ENCODE measurements around the gene GARS1.

The GARS1 gene

DNA sequence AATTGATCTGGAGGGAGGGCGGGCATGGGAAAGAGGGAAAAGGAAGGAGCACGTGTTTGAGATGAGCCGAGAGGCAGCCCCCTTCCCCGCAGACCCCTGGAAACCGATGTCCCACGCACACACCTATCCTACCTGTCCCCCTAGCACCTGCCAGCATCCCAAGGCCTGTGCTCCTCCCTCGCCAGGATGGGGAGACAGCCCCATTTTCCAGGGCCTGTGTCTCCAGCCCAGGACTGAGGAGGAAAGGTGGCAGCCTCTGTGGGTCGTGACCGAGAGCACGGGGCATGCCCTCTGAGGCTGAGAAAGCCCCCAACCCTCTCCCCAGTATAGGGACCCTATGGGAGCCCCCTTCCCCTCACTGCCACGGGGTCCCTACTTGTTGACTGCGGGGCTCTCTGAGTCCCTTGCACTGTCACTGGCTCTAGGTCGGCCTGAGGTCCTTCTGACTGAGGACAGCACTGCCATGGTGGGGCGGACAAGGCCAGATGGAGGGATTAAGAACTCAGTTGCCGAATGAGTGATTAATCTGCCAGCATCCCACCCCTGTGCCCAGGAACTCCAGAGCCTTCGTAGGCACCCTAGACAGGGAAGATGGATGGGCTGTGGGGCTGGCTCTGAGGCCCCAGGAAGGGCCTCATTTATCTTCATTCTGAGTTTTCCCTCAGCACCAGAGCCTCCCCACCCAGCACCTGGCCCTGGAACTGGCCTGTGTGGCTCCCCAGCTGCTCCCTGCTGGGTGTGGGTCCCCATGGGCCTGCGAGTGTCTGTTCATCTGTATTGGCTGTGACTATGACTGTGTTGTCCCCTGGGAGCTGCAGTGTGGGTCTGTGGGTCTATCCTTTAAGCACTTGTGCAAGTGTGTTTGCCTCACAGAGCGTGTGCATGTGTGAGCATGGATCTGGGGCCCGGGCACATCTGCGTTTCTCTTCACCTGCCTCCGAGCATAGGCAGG, 61.6 kb downstream of the GARS1 start:
- DNase-seq (ENCODE audit: low spot score): no peak

- DNase-seq (ENCODE audit: low spot score): no peak
Measured at GRCh38 chr7:30657131-30657530, 62.5 kb downstream of the GARS1 start.

DNA sequence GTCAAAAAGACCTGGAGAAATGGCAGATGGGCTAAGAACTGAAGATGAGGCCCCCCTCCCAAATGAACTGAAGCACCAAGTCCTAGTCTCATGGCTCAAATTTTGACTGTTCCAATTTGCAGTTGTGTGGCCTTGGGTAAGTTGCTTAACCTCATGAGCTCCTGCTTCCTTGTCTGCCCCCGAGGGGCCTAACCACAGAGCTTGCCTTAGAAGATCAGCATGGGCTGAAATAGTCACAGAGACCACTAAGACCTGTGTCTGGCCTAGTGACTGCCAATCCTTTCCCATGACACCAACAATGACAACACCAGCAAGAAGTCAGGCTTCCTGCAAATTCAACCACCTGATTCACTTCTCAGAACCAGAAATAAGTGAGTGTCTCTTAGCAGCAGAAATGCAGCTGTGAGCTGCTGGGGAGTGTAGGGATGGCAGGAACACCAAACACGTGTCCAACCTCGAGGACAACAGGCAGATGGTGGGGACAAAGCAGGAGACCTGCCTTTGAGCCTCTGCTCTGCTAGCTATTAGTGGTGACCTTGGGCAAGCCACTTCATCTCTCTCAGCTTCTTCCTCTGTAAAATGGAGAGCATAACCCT, 63.9 kb downstream of the GARS1 start:
- DNase-seq (ENCODE audit: low spot score): no peak

DNA sequence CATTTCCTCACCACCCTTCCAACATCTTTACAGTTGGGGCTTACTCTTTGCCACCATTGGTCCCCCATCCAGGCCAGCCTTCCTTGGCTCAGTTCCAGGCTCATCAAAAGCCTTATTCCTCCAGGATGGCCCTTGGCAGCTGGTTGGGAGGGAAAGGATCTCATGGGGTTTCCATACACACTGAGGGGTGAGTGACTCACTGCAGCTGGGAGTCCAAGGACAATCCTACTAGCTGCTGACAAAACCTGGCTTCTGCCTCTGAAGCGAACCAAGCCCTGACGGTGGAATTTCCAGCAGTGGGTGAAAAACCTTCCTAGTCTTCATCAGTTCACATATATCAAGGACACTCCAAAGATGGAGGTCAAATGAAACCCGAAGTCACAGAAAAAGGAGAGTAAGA, 64.6 kb downstream of the GARS1 start:
- no peak for DNase-seq (ENCODE audit: low spot score)

- DNase-seq (ENCODE audit: low spot score): no peak
Measured at GRCh38 chr7:30660331-30661255, 65.9 kb downstream of the GARS1 start.

- DNase-seq (ENCODE audit: low spot score): no peak
Measured at GRCh38 chr7:30661926-30662325, 67.2 kb downstream of the GARS1 start.

DNA sequence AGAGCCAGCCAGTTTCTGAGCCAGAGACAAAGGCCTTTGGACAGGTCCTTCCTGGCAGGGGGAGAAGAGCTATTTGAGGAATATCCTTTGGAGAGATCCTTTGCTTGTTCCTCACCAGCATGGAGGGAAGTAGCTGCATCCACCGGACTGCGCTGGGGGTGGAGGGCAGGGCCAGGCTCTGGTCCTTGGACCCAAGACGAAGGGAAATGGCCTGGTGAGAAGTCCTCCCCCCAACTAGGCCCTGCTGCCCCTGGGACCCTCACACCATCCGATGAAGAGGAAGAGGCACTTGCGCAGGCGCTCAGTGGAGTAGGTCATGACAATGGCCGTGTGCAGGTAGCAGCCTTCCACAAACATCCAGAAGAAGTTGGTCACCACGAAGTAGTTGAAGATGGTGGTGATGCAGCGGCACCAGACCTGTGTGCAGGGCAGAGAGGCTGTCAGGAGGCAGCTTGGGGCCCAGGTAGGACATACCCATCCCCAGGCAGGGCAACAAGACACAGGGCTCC, 67.8 kb downstream of the GARS1 start:
- no peak for DNase-seq (ENCODE audit: low spot score)

DNA sequence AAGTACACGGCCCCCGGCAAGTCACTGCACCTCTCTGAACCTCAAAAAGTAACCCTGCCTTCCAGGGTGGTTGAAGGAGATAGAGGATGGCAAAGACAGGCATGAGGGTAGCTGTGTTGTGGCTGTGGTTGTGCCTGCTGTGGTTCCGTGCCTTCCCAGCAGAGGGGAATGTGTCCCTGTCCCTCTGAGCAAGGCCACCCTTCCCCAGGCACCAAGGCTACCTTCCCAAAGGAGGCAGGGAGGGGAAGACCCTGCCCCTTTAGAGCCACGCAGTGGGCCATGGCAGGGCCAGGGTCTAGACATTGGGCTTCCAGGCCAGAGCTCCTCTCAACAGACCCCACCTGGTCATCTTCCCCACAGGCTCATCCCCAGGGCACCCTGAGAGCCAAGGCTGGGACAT, 68.7 kb downstream of the GARS1 start:
- no peak for DNase-seq (ENCODE audit: low spot score)

DNA sequence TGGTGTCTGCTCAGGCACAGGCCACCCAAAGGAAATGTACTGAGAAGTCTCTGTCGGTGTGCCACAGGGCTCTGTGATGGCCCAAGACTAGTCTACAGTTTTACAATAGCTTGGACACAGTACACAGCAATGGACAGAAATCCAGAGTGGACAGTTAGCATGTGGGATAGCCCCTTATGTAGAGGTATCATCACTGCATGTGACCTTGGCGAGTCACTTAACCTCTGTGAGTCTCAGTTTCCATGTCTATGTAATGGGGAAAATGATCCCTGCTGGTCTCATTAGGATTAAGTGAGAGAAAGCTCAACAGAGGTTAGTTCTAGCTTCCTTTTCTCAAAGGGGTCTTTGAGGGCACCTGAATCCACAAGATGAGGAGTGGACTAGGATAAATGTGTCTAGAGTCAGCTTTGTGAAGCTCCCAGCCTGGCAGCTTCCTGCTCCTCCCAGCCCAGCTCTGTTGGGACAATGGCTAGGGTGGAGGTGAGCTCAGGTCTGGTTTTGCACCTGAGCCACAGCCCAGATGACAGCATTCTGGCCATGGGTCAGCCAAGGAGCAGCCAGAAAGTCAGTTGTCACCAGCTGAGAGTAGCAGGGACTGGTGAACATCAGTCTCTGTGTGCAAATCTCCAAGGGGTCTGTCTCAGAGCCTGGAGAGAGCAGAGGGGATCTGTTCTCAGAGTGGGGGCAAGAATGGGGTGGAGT, 69.7 kb downstream of the GARS1 start:
- no peak for DNase-seq (ENCODE audit: low spot score)

DNA sequence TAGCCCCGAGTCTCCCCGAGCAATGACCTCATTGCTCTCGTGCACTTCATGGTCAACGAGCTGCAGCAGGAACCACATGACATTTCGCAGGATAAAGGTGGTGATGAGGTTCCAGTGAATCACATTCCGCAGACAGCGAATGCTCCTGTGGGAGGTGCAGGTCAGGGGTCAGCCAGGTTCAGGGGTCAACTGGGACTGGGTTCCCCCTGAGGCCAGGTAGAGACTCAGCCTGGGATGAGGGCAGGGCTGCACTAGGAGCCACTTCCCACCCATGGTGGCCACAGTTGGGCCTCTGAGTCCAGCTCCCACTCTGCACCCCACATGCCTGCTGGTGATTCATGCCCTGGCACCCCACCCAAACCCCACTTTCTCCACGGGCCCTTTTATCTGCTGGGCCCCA, 70.4 kb downstream of the GARS1 start:
- DNase-seq (ENCODE audit: low spot score): no peak

DNA sequence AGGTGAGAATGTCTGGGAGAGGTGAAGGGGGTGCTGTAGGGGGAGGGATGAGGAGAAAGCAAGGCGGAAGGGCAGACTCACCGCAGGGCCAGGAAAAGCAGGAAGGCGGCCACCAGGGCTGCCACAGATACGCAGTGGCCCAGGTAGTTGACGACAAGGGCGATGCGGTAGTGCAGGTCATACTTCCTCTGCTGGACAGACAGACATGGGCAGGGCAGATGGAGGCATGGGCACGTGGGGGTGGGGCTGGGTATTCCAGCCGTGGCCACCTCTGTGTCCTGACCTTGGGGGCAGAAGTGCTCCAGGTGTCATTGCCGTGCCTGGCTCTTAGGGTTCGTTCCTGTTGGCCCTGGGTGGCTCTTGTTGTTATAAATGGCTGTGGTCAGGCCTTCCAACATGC, 70.8 kb downstream of the GARS1 start:
- DNase-seq (ENCODE audit: low spot score): no peak

GRCh38 chr7:30667172-30667571, 72.5 kb downstream of the GARS1 start:
- no peak for DNase-seq (ENCODE audit: low spot score)

GRCh38 chr7:30668102-30668501, 73.4 kb downstream of the GARS1 start:
- no peak for DNase-seq (ENCODE audit: low spot score)

DNA sequence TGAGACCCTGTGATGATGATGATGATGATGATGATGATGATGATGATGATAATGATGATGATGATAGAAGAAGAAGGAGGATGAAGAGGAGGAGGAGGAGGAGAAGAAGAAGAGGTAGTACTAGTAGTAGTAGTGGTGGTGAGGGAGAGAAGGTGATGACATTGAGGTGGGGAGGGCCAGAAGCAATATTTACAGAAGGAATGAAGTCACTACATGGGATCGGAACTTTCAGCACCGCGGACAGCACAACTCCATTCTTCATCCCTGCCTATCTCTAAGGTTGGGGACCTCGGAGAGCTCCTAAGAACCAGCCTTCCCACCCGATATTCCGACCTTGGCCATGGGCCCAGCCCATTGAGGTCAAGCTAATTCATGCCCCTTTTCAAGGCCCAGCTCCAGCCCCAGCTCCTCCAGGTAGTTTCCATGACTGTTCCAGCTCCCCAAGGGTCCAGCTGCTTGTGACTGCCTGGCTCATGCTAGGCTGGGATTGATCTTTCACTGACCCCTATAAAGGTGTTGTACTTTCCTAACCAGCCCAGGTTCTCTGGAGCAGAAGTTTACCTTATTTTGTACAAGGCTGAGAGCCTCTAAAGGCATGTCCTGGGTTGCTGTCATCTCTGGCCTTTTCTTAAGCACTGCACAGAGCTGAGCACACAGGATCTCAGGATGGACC, 77.3 kb downstream of the GARS1 start:
- DNase-seq (ENCODE audit: low spot score): no peak

DNA sequence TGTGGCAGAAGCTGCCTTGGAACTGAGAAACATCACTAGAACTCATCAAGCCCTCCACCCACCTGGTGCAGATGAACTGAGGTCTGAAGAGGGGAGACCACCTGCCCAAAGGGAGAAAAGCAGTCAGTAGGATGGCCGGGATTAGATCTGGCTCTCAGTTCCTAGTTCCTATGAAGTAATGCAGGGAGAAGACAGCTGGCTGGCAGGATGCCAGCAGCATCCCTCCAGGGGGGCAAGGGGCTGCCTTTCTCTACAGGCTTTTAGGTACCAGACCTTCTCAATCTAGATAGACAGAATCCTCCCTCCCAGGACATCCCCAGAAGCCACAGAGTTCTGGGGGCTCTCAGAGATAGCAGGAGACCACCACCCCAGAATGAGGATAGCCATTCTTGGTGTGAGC, 79.7 kb downstream of the GARS1 start:
- no peak for DNase-seq (ENCODE audit: low spot score)

- DNase-seq (ENCODE audit: low spot score): no peak
Measured at GRCh38 chr7:30674876-30675275, 80.2 kb downstream of the GARS1 start.

DNA sequence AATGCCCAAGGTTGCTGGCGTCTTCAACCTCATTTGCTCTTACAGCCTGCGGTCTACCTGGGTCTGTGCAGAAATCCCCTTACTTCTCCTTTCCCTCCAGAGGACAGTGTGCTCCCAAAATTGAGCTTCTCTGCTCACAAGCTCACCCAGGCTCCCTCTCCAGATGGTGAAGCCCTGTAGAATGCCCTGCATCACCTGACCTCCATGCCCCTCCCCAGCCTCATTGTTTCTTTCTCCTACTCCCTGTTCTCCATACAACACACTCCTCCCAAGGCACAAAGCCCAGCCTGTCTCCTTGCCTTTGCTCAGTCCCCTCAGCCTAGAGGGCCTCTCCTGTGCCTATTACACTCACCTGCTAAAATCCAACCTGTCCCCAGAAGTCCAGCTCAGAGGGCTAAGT, 84.1 kb downstream of the GARS1 start:
- no peak for DNase-seq (ENCODE audit: low spot score)

- DNase-seq (ENCODE audit: low spot score): no peak
Measured at GRCh38 chr7:30679664-30680063, 85.0 kb downstream of the GARS1 start.

- DNase-seq (ENCODE audit: low spot score): no peak
Measured at GRCh38 chr7:30681331-30681797, 86.7 kb downstream of the GARS1 start.

- DNase-seq (ENCODE audit: low spot score): no peak
Measured at GRCh38 chr7:30681815-30682211, 87.1 kb downstream of the GARS1 start.
